HG03060 (cell line): ENCODE measurements around the gene CDYL2.

Experiments used
- ATAC-seq: cut with Tn5 transposase; IDR thresholded peaks from one replicate; pipeline ENCODE4 v1.9.1; 2021; ENCODE audit warnings: low read depth, moderate number of reproducible peaks; ENCODE audit not compliant: unreplicated experiment

The CDYL2 gene

DNA sequence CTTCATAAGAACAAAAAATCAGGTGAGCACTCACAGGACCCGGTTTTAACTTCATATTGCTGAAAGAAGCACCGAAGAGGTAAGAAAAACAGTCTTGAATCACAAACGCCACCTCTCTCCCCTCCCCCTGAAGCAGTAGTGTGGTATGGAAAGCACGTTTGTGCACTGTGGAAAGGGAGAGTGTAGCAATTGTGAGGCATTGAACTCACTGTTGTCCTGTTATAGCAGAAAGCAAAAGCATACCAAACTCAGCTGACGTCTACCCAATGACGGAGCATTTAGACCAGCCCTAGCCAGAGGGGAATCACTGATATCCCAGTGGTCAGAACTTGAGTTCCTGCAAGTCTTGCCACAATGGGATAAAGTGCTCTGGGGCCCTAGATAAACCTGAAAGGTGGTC is 164.8 kb downstream of the CDYL2 start:
- ATAC-seq = no peak

DNA sequence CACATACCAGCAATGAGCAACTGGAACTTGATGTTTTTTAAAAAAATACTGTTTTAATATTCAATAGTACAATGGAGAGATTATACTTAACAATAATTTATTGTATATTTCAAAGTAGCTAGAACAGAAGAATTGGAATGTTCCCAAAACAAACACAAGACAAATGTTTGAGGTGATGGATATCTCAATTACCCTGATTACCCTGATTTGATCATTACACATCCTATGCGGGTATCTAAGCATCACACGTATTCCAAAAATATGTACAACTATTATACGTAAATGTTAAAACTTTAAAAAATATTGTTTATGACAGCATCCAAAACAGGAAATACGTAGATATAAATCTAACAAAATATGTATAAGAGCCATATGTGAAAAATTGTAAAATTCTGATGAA is 166.8 kb downstream of the CDYL2 start:
- ATAC-seq = no peak

DNA sequence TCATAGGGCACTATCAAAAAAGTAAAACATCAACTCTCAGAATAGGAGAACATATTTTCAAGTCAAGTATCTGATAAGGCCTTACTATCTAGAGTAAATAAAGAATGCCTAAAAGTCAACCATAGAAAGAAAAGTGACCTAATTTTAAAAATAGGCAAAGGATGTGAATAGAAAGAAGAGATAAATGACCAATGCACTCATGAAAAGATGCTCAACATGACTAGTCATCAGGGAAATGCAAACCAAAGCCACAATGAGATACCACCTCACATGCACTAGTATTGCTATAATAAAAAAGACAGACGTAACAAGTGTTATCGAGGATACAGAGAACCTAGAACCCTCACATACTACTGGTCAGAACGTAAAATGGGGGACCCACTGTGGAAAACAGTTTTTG is 172.8 kb downstream of the CDYL2 start:
- no peak for ATAC-seq

DNA sequence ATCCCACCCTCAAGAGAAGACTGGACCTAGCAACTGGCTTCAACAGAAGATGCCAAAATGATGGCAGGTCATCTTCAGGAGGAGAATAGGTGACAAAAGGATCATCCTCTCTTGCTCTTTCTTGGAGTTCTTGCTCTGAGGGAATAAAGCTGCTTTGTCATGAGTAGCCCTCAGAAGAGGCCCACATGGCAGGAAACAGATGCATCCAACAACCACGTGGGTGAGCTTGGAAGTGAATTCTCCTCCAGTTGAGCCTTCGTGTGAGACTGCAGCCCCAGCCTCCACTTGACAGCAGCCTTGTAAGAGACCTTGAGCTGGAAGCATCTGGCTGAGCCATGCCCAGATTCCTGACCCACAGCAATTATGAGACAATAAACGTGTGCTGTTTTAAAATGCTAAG is 176.1 kb downstream of the CDYL2 start:
- no peak for ATAC-seq

DNA sequence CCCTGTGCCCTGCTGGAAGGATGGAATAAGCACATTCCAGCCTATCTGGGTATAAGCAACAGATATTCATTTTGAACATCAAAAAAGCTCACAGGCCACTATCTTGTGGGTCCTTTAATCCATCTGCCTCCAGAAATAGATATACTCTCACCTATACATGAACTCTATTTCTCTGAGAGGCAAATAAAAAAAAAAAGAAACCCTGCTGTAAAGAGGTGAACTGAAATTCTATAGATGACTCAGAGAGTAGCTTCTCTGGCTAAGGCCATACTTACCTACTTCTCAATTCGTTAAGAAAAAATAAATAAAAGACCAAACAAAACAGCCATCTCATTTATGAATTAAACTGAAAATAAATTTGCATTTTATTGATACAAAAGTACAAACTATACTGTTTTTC is 177.3 kb downstream of the CDYL2 start:
- no peak for ATAC-seq

DNA sequence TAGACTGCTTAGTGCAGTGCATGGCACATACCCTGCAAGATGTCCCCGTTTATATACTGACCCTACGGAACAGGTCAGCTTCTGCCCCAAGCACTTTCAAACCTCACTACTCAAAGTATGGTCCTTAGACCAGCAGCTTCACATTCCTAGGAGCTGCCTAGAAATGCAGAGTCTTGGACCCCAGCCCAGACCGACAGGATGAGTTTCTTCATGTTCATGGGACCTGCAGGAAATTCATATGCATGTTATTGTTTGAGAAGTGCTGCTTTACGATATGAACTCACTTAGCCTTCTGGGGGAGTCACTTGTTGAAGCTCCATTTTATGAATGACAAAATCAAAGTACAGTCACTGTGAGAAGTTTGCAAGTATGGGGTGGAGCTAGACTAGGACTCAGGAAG is 181.0 kb downstream of the CDYL2 start:
- no peak for ATAC-seq

DNA sequence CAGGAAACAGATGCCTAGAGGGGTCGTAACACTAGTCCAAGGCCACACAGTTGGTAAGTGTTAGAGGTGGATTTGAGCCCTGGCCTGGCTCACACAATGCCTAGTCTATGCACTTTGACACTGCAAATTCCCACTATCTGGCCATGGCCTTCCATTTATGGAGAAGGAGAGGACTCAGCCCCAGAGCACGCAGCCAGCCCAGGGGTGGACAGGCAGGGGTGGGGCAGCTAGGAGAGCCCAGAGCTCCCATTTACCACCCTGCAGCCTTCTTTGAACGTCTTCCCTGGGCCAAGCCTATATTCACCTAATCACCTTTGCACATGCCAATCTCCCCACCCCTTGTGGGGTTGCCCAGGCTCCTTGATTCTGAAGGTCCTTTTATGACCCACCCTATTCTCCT is 182.4 kb downstream of the CDYL2 start:
- ATAC-seq = no peak

DNA sequence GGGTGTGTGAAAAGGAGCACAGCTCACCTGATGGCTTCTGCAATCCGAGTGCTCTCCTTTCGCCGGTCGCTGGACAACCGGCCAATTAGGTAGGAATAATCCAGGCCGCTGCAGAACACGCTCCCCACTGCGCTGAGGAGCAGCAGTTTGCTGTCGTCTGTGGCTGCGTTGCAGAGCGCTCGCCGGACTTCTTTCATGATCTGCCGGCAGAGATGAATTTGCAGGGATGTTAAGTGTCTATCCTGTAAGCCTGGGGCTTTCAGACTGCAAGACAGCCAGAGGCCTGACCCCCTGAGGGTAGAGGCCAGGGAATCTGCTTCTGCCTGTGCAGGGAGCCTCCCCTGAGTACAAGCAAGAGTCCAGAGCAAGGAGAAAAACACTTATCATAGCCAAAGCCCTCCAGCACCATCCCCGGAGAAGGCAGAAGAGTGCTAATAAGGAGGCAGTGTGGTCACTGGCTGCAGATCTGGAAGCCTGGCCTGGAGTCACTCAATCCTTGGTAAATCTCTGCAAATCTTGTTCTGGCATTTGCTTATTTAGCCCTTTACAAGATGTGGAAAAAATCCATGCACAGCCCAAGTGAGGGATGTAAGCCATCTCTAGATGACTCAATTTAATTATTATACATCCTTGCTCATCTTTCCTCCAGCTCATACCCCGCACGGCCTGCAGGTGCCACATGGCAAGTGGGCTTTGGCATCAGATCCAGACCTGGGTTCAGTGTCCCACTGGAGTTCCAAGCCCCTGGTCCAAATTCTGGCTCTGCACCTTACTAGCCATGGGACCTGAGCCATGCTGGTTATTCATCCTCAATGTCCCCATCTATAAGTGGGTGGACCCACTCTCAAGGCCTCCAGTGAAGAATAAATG is 183.4 kb downstream of the CDYL2 start:
- no peak for ATAC-seq

DNA sequence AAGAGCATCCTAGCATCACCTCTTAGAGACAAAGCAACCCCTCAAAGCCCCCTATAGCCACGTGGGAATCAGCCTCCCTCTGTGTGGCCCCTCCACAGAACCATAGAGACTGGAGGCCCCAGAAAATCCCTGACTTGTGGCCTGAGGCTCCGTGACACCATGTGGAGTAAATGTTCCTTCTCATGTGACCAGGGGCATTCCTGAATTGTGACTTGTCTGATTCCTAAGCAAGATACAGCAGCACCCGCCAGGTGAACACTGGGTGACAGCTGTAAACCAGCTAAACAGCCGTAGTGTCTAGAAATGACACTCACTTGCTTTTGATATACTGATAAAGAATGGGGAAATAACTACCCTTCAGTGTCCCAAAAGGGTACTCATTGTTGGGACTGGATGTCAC is 184.6 kb downstream of the CDYL2 start:
- no peak for ATAC-seq

DNA sequence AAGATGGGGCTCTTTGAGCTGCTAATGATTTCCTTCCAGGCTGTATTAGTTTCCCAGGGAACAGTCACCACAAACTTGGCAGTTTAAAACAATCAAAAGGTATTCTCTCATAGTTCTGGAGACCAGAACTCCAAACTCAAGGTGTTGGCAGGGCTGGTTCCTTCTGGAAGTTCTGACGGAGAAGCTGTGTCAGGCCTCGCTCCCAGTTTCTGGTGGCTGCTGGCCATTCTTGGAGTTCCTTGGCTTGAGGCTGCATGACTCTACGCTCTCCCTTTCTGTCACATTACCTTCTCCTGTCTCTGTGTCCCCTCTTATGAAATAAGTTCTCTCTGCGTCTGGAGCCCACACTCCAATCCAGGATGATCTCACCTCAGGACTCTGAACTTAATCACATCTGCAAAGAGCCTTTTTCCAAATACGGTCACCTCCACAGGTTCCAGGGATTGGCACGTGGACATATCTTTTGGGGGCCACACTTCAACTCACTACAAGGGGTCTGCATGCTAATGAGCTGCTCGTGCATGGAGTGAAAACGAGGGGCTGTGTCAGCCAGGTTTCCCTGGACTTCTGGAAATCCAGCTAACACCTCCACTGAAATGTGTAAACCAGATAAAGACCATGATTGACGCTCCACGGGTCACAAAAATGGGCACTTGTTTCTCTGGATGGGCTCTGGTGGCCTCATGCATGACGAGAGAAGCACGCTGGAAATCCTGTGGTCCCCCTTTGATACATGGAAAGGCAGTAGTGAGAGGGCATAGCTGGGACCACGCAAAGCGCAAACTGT is 185.3 kb downstream of the CDYL2 start:
- no peak for ATAC-seq

DNA sequence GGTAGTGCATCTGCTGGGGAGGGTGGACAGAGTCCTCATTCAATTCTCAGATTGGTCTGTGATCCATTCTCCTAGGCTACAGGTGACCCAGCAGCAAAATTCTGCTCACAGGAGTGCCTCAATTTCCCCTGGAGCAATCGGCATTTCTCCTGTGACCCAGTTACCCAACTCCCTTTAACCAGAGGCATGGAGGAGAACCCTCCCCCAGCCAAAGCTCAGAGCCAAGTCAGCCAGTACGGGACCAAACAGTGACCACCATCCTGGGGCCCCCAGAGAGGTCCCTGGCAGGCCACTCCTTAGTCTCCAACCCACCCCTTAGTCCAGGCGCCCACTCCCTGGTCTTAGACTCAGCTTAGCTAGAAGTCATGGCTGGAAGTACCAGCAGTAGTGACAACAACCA is 188.0 kb downstream of the CDYL2 start:
- no peak for ATAC-seq

DNA sequence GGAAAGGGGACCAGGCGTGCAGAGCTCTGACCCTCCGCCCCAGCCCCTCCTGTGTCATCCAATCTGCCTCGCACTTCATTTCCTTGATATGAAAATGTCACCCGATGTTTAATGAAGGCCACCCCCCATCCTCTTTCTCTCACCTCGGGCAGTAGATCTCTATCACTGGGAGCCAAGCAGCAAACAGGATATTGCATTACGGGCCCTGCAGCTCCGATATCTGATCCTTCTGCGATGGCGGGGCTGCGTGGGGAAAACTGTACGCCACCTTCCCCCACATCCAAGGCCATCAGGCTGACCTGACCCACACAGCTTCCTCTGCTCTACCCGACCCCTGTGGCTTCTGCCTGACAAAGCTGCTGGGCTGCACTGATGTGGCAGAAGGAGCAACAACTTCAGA is 188.7 kb downstream of the CDYL2 start:
- ATAC-seq = no peak

DNA sequence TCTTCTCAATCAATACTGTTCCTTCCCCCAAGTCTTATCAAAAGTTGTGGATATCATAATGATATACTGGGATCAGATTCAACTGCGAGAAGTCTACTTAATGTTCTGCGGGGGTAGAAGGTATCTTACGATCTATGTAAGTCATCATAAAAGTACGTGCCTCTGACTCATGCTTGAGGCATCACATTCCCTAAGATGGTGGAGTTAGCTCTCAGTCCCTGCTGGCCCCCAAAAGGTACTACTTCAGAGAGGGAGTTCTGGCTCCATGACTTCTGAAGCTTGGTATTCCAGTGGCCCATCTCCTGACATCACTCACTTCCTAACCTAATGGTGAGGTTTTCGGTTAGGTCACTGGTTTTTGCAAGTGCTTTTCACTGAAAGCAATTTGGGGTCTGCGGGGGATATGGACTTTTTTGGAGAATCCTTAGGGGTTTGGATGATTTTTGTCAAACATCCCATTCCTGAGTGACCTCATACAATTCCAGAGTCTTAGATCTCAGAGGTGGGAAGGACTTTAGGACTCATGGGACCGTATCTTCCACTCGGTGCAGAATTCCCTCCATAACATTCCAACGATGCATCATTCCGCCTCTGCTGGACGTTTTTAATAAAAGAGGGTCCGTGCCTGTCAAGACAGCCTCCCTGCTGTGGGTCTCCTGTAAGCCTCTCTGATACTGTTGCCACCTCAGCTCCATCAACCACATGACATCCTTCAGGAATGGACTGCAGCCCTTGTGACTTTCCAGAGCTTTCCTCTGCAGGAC is 189.3 kb downstream of the CDYL2 start:
- no peak for ATAC-seq

DNA sequence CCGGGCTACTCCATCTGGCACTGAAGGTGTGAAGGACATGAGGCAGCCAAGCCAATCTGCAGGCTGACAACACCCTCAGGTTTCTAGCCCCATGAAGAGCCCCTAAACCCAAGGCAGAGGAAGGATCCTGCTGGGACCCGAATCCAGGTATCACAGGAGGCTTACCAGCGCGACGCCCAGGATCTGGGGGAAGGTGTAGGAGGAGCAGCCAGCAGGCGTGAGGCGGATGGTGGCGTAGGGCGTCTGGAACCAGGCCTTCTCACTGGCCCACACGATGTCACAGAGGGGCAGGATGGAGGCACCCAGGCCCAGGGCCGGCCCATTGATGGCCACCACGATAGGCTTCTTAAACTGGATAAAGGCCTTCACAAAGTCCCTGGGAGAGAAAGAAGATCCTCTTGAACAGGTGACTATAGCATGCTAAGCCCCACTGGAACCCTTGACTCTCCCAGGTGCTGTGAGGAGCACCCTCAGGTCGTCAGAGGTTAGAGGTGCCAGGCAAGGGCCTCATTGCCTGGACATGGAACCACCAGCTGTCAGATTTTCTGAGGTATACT is 191.9 kb downstream of the CDYL2 start:
- ATAC-seq = no peak

DNA sequence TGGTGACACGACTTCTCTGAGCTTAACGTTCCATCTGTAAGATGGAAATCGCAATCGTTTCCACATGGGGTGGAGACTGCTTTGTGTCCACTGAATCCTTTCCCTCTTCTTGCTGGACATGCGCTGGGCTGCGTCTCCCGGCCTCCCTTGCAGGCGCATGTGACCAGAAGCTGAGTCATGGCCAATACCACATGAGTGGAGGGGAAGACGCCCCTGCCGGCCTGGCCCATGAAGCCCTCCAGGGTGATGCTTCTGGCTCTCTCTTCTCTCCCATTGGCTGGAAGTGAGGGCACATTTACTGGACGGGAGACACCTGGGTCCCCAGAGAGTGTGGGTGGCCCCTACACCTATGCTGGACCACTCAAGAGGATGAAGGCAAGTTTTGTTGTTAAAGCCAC is 192.5 kb downstream of the CDYL2 start:
- no peak for ATAC-seq

DNA sequence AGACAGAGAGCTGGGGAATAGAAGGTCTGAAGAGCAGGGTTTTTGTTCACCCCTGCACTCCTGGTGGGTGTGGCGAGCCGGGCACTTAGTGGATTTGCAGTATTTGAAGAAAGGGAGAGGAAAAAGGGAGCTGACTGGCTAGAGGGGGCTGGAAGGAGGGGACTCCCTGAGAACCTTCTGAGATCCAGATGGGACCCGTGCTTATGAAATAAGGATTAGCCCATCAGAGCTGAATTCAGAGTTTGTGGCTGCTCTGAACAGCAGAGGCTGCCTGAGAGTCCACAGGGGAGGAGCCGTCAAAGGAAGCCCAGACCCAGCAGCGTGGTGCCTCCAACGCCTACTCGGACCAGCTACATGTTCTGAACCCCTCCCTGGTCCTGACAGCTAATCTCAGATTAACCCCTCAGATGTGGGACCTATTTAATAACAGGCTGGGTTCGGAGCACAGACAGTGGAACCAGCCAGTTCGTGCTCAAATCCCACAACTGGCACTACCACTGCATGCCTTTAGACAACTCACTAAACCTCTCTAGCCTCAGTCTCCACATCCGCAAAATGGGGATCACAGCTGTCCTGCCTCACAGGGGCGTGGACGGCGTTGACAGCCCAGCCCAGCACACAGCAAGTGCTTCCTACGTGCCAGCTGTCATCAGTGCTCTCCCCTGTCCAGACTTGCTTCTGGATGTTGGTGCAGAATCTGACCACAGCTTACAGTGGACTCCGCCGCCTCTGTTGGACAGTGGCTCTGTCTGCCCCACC is 193.0 kb downstream of the CDYL2 start:
- ATAC-seq = no peak

DNA sequence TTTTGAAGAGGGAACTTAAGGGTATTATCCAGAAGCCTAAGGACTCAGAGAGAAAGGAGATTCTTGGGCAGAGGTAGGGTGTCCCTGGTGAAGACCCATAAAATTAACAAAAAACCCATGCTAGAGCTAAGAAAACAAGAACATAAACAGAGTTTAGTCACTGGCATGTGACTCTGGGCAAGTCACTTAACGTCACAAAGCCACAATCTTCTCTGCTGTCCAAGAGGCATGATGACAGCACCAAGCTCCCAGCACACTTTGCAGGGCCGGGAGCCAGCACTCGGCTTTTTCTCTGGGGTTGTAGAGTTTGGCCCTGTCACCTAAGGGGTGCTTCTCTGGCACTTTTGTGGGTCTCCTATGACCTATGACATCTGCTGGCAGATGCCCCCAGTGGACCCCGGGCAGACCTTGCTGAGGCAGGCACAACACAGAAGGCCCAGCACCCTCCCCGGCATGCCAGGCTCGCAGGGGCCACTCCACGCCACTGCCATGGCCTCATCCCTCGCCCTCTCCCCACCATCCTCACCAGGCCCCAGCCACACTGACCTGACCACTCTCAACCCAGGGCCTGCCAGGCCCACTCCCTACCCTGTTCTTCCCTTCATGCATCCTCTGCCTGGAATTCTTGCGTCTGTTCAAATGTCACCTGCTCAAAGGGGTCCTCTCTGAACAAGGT is 193.8 kb downstream of the CDYL2 start:
- no peak for ATAC-seq

DNA sequence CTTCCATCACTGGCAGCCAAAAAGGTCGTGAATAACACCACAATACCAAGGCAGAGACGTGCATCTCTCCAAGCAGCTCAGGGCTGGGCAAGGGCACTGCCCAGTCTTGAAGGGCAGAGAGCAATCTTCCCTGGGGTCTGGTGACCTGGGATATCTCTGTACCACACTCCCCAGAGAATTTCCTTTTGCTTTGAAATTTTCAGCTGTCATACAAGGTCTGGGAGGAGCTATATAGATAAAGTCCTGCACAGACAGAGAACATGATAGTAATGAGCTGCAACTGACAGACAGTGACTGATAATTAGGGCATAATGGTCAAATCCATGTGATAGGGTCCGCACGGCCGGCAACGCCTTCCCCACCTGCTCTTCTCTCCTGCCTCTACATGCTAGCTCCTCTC is 195.5 kb downstream of the CDYL2 start:
- ATAC-seq = no peak

DNA sequence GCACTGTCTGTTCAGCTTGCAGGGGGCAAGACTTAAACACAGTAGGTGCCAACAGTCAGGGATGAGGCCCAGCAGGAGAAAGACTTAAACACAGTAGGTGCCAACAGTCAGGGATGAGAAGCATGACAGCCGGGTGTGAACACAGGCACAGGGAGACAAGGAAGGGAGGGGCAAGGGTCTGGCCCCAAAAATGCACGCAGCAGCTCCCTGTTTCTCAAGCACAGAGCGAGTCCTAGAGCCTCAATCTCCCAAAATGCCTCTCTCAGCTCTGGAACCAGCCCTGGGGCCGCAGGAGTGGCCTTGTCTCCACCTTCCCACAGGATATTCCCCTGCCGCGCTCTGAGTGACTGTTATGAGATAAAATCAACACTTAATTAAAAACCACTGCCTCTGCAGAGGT is 197.2 kb downstream of the CDYL2 start:
- ATAC-seq = no peak
